GM21825 (cell line): ENCODE results near the gene TMEM270.
"Not testable (repeated sequence)": the region's sequence is repeated elsewhere in the genome, so short reads cannot be mapped to it uniquely, and the experiment has no call there.

ENCODE experiments used
- ATAC-seq: cut with Tn5 transposase; IDR thresholded peaks from one replicate; pipeline ENCODE4 v1.9.1; 2021; ENCODE audit warnings: mild to moderate bottlenecking, moderate library complexity; ENCODE audit not compliant: unreplicated experiment

Gene TMEM270

GRCh38 chr7:73852500-73852899 lies 8.5 kb upstream of the TMEM270 start:
- no peak for ATAC-seq

DNA sequence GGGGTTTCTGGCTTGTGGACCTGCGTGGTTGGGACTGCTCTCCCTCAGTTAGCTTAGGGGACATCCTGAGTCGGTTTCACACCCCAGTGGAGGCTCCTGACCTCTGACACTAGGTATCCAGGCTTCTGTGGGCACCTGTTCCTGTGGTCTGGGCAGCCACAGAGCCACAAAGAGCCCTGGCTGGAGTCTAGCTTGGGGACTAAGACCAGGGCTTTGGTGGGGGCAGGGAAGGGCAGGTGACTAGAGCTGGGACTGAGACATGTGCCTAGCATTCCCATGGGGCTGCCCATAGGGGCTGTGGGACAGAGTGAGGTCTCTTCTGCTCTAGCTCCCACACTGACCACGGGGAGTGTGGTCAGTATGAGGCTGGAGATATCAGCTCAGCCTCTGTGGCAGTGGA lies 4.0 kb upstream of the TMEM270 start:
- ATAC-seq: no peak

- no peak for ATAC-seq
Measured at GRCh38 chr7:73858807-73859206, 2.2 kb upstream of the TMEM270 start.

DNA sequence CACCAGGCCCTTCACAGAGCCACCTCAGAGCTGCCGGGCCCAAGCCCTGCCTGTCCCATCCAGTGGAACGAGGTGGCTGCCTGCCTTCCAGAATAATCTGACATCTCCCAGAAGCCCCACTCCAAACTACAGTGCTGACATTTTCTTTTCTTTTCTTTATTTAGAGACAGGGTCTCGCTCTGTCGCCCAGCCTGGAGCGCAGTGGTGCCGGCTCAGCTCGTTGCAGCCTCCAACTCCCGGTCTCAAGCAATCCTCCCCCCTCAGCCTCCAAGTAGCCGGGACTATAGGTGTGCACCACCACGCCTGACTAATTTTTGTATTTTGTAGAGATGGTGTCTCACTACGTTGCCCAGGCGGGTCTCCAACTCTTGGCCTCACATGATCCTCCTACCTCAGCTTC lies 346 bp downstream of the TMEM270 start:
- ATAC-seq: no peak

- ATAC-seq: no peak
Measured at GRCh38 chr7:73864981-73865711, 4.2 kb downstream of the TMEM270 start.

DNA sequence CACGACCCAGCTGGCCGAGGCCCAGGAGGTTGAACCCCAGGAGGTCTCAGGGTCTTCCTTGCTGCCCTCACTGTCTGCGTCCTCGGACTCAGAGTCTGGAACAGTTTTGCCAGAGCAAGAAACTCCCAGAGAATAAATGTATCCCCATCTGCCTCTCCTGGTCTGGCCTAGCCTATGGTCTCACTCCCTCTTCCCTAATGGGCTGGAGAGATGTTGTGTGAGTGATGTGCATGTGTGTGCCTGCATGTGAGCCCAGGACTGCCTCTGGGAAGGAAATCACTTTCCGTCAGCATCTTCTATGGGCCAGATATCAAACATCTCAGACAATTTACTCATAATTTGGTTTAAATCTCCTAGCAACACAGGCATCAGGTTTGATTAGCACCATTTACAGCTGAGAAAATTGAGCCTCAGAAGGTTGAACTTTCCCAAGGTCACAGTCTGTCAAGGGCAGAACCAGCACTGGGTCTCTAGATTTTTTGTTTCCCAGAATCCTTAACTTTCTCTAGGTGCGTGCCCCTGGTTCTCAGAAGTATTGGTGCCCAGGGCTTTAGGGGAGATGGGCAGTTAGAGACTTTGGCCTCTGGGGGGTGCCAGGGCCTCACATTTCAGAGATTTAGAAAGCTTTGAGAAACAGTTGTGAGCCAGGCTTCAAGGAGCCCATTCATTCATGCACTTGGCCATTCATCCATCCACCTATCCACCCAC lies 4.9 kb downstream of the TMEM270 start:
- no peak for ATAC-seq

GRCh38 chr7:73866446-73866767 lies 5.4 kb downstream of the TMEM270 start:
- no peak for ATAC-seq

- no peak for ATAC-seq
Measured at GRCh38 chr7:73869011-73869798, 8.2 kb downstream of the TMEM270 start.

- ATAC-seq: no peak
Measured at GRCh38 chr7:73870041-73870492, 9.1 kb downstream of the TMEM270 start.

- ATAC-seq: no peak
Measured at GRCh38 chr7:73871163-73872011, 10.4 kb downstream of the TMEM270 start.

DNA sequence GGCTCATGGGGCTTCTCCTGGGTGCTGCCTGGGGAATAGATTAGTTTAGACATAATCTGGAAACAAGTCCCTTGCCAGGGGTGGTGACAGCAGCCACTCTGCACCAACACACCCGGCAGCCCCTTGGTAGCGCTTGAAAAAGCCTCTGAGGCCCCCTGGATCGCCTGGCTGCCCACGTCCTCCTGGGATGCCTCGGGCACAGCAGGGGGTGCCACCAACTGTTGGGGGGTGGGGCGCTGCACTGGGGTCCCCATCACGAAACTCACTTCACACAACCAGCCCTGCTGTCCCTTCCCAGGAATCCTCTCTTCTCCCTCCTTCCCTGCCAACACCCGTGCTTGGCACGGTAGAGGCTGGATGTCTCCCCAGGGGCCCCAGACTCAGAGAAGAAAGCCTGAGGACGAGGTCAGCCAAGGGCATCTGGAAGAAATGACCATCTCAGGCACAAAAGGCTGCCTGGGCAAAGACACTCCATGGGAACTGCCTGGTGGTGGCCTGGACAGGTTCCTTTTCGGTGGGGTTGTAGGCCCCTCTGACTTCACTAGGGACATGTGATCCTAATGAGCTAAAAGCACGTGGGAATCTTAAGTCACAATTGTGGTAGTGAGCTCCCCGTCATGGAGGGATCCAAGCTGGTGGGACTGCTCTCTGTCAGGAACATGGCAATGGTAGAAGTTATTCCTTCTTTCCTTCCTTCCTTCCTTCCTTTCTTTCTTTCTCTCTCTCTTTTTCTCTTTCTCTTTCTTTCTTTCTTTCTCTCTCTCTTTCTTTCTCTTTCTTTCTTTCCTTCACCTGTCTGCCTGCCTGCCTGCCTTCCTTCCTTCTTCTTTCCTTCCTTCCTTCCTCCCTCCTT lies 11.3 kb downstream of the TMEM270 start:
- ATAC-seq: no peak

- ATAC-seq: no peak
Measured at GRCh38 chr7:73876361-73876760, 15.4 kb downstream of the TMEM270 start.

GRCh38 chr7:73876973-73877372 lies 16.0 kb downstream of the TMEM270 start:
- no peak for ATAC-seq

DNA sequence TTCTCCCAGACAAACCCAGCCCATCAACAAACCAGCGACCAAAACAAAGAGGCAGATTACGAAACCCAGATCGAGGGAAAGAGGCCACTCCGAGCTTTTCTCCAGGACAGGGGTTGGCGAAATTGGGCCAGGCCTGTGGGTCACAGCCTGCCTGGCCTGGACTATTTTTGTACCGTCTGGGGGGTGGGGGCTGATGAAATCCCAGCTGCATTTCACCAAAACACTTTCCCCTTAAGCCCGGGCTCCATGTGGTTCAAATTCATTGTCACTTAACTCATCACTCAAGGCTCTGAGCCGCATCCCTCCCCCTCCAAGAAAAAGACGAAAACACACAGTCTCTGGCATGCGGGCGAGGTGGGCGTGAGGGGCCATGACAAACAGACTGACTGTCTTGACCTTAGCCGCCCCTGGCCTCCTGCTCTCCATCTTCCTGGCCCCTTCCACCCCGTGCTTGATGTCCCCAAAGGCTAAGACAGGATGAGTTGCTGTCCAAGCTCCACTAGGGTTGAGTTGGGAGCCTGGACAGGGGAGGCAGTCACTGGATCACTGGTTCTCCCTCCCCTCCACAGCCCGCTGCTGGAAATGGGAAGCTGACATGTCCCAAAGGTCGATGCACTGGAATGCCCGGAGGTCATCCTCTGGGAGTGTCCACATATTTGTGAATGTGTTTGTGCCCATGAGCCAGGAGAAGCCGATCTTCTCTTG lies 19.2 kb downstream of the TMEM270 start:
- no peak for ATAC-seq

GRCh38 chr7:73880755-73881328 lies 19.9 kb downstream of the TMEM270 start:
- ATAC-seq: no peak

DNA sequence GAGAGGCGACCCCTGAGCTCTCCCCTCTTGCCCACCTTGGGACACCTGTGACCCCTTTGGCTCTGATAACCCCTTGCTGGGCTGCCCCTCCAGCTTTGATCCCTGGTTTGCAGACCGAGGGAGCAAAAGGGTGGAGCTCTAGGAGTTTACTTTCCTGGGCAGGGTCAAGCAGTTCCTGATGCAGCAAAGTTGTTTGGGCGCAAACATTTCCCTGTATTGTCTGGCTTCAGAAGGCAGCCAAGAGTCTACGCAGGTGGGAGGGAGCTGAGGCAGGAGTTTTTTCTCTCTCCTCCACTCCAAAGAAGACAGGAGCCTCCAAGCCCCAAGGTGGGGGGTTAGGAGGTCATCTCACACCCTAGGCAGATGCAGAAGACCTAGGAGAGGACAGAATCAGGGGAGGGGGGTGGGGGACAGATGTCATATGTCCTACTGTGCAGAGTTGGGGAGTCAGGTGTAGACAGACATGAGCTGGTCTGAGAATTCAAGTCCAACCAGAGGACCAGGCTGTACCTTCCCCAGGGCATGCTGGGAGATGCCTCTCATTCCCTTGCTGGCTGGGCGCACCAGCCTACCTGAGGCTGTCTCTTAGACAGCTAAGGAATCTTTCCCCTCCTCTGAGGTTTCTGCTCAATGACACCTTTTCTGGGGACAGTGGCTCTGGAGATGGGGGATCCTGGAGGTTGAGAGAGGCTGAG lies 20.5 kb downstream of the TMEM270 start:
- no peak for ATAC-seq

DNA sequence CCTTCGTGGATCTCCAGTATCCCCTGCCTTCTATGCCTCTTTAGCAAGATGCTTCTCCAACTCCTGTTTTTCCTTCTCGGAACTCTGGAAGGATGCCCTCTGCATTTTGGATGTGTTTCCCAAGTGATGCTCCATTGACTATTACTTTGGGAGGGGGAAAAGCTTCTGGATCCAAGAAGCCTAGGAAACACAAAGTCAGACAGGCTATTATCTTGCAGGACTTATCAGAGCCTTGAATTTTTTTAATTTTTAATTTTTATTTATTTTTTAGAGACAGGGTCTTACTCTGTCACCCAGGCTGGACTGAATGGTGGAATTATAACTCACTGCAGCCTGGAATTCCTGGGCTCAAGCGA lies 21.1 kb downstream of the TMEM270 start:
- no peak for ATAC-seq

DNA sequence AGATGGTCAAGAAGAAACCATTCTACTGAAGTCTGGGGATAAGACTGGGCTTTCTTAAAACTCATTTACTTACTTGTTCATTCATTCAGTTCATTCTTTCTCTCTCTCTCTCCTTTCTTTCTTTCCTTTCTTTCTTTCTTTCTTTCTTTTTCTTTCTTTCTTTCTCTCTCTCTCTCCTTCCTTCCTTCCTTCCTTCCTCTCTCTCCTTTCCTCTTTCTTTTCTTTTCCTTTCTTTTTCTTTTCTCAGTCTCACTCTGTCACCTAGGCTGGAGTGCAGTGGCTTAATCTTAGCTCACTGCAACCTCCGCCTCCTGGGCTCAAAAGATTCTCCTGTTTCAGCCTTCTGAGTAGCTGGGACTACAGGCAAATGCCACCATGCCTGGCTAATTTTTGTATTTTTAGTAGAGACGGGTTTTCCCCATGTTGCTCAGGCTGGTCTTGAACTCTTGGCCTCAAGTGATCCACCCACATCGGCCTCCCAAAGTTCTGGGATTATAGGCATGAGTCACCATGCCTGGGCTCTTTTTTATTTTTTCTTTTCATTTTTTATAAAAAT lies 24.0 kb downstream of the TMEM270 start:
- not testable (repeated sequence) for ATAC-seq
